SK-N-SH (cell line): ENCODE data around the gene DCTD. TPM values are rescaled to one million over a fixed set of nuclear protein-coding genes. Genes with fewer than 3 reads are reported as not detected.

Experiments used
- CTCF ChIA-PET: fragments of 300-600, 350-600 bp; formaldehyde crosslinking; extraction: SDS; loops from one replicate; lab custom pipeline; 2021; lab: Yijun Ruan, JAX
- POLR2A ChIA-PET: fragments of 350-600 bp; sonication (Branson Sonifier 250); formaldehyde crosslinking; extraction: SDS; loops from one replicate; lab custom pipeline; 2020; ENCODE audit warnings: antibody characterized with exemption, inconsistent platforms; lab: Yijun Ruan, JAX
- DNase-seq: peaks from one replicate; pipeline ENCODE4 v3.0.0; 2012
- H2AFZ ChIP-seq: fragments of 200-600 bp; sonication (generic); 2 replicates; pipeline ENCODE4 v1.8.1; 2016; ENCODE audit warnings: antibody characterized with exemption, mild to moderate bottlenecking, low read depth
- H3F3A ChIP-seq: fragments of 200-600 bp; sonication (generic); replicated peaks from 2 replicates; pipeline ENCODE3; 2016; ENCODE audit warnings: antibody characterized with exemption, mild to moderate bottlenecking; ENCODE audit not compliant: insufficient read depth
- H3K27ac ChIP-seq, 2 experiments: fragments of 200-500 bp in 1 of 2; fragments of 200-600 bp in 1 of 2; sonication (Bioruptor generic) in 1 of 2; sonication (generic), shearing (Covaris generic) in 1 of 2; 2 replicates each; pipeline versions ENCODE4 v1.5.1 to v1.6.1; 2014 to 2016; ENCODE audit warnings: low read depth in 2 of 2, inconsistent platforms in 1 of 2, low read length in 1 of 2, mild to moderate bottlenecking in 1 of 2, mixed read lengths in 1 of 2
- H3K27me3 ChIP-seq: fragments of 200-600 bp; sonication (generic), shearing (Covaris generic); 2 replicates; pipeline ENCODE4 v1.6.1; 2016; ENCODE audit warnings: mixed run types; ENCODE audit not compliant: insufficient read depth
- H3K36me3 ChIP-seq, 2 experiments: fragments of 200-500 bp in 1 of 2; fragments of 200-600 bp in 1 of 2; sonication (Bioruptor generic) in 1 of 2; sonication (generic) in 1 of 2; replicated peaks in 1 of 2; 2 replicates each; pipeline versions ENCODE3 to v1.5.1; 2014 to 2016; ENCODE audit warnings: low read length in 1 of 2, mild to moderate bottlenecking in 1 of 2; ENCODE audit not compliant: insufficient read depth in 2 of 2, control insufficient read depth in 1 of 2
- H3K4me1 ChIP-seq, 2 experiments: fragments of 200-500 bp in 1 of 2; fragments of 200-600 bp in 1 of 2; sonication (Bioruptor generic) in 1 of 2; sonication (generic), shearing (Covaris generic) in 1 of 2; 2 replicates each; pipeline versions ENCODE4 v1.5.1 to v1.6.1; 2014 to 2016; ENCODE audit warnings: low read depth in 1 of 2, low read length in 1 of 2, mixed run types in 1 of 2; ENCODE audit not compliant: insufficient read depth in 2 of 2, control insufficient read depth in 1 of 2
- H3K4me2 ChIP-seq: fragments of 200-600 bp; sonication (generic), shearing (Covaris generic); 2 replicates; pipeline ENCODE4 v1.6.1; 2017; ENCODE audit warnings: mixed run types
- H3K4me3 ChIP-seq, 2 experiments: fragments of 200-500 bp in 1 of 2; fragments of 200-600 bp in 1 of 2; sonication (Bioruptor generic) in 1 of 2; sonication (generic), shearing (Covaris generic) in 1 of 2; 2 replicates each; pipeline versions ENCODE4 v1.5.1 to v1.8.1; 2014 to 2016; ENCODE audit warnings: low read depth in 2 of 2, inconsistent platforms in 1 of 2, low read length in 1 of 2, mild to moderate bottlenecking in 1 of 2, mixed read lengths in 1 of 2, moderate library complexity in 1 of 2
- H3K79me2 ChIP-seq: fragments of 200-600 bp; sonication (generic); 2 replicates; pipeline ENCODE4 v1.8.1; 2017; ENCODE audit warnings: mild to moderate bottlenecking; ENCODE audit not compliant: insufficient read depth
- H3K9ac ChIP-seq: fragments of 200-600 bp; sonication (generic); 2 replicates; pipeline ENCODE4 v1.6.1; 2017; ENCODE audit warnings: mixed run types
- H3K9me2 ChIP-seq: fragments of 200-600 bp; sonication (generic); 2 replicates; pipeline ENCODE4 v1.6.1; 2017; ENCODE audit warnings: mixed run types
- H3K9me3 ChIP-seq: fragments of 200-600 bp; sonication (generic); 2 replicates; pipeline ENCODE4 v1.6.1; 2017; ENCODE audit warnings: mixed run types, mild to moderate bottlenecking, moderate library complexity
- H4K20me1 ChIP-seq: fragments of 200-600 bp; sonication (generic); 2 replicates; pipeline ENCODE4 v1.6.1; 2017; ENCODE audit warnings: mild to moderate bottlenecking, mixed run types; ENCODE audit not compliant: insufficient read depth
- CHD2 ChIP-seq: fragments of 150-350 bp; IDR thresholded peaks from 2 replicates; pipeline ENCODE4 v1.6.1; 2018; ENCODE audit warnings: low read length; ENCODE audit not compliant: partially characterized antibody
- ELF1 ChIP-seq: IDR thresholded peaks from 2 replicates; pipeline ENCODE4 v1.4.0; 2012
- EP300 ChIP-seq, 2 experiments: IDR thresholded peaks; 2 replicates each; pipeline versions ENCODE4 v1.4.0 to v1.6.1; 2012; ENCODE audit warnings: borderline replicate concordance in 1 of 2, low read depth in 1 of 2, low read length in 1 of 2
- EZH2phosphoT487 ChIP-seq: fragments of 200-600 bp; sonication (generic); IDR thresholded peaks from 2 replicates; pipeline ENCODE4 v1.6.1; 2017; ENCODE audit warnings: low read depth, mixed run types, mild to moderate bottlenecking, antibody characterized with exemption, moderate library complexity, borderline replicate concordance
- FOXJ3 ChIP-seq: sonication (generic); formaldehyde crosslinking; IDR thresholded peaks from 2 replicates; pipeline ENCODE4 v1.5.1; 2020; ENCODE audit warnings: mild to moderate bottlenecking, missing genetic modification reagents
- FOXM1 ChIP-seq: IDR thresholded peaks from 2 replicates; pipeline ENCODE4 v1.4.0; 2012; ENCODE audit warnings: low read depth, mild to moderate bottlenecking
- GABPA ChIP-seq: IDR thresholded peaks from 2 replicates; pipeline ENCODE4 v1.4.0; 2012; ENCODE audit warnings: low read depth, mild to moderate bottlenecking
- GATA2 ChIP-seq: sonication (generic); formaldehyde crosslinking; IDR thresholded peaks from 2 replicates; pipeline ENCODE4 v1.5.0; 2020; ENCODE audit warnings: mild to moderate bottlenecking, missing genetic modification reagents
- JUND ChIP-seq: IDR thresholded peaks from 2 replicates; pipeline ENCODE4 v1.4.0; 2012
- MXI1 ChIP-seq: IDR thresholded peaks from 2 replicates; pipeline ENCODE4 v1.6.1; 2012; ENCODE audit warnings: mild to moderate bottlenecking, low read depth, low read length, improper control_type of control experiment
- NFIC ChIP-seq: IDR thresholded peaks from 2 replicates; pipeline ENCODE4 v1.4.0; 2012; ENCODE audit warnings: borderline replicate concordance
- NRF1 ChIP-seq: IDR thresholded peaks from 2 replicates; pipeline ENCODE4 v1.6.1; 2012; ENCODE audit warnings: low read depth, mild to moderate bottlenecking, low read length
- POLR2AphosphoS5 ChIP-seq: IDR thresholded peaks from 2 replicates; pipeline ENCODE4 v1.6.1; 2012; ENCODE audit warnings: low read depth, low read length
- RAD21 ChIP-seq: IDR thresholded peaks from 2 replicates; pipeline ENCODE4 v1.6.1; 2012; ENCODE audit warnings: mild to moderate bottlenecking, low read length
- RCOR1 ChIP-seq: fragments of 150-350 bp; IDR thresholded peaks from 2 replicates; pipeline ENCODE4 v1.6.1; 2017; ENCODE audit warnings: antibody characterized with exemption, low read length
- RFX5 ChIP-seq: IDR thresholded peaks from 2 replicates; pipeline ENCODE4 v1.6.1; 2012; ENCODE audit warnings: mild to moderate bottlenecking, improper control_type of control experiment, low read length
- RXRA ChIP-seq: IDR thresholded peaks from 2 replicates; pipeline ENCODE4 v1.4.0; 2012; ENCODE audit warnings: low read depth, mild to moderate bottlenecking, borderline replicate concordance
- SMC3 ChIP-seq: IDR thresholded peaks from 2 replicates; pipeline ENCODE4 v1.6.1; 2012; ENCODE audit warnings: low read depth, low read length, improper control_type of control experiment
- TAF1 ChIP-seq: IDR thresholded peaks from 2 replicates; pipeline ENCODE4 v1.6.1; 2012; ENCODE audit warnings: low read depth, mild to moderate bottlenecking, low read length, moderate library complexity, borderline replicate concordance
- TCF12 ChIP-seq: IDR thresholded peaks from 2 replicates; pipeline ENCODE4 v1.4.0; 2012
- WGBS: methylation state at CpG from one replicate; pipeline ENCODE4 v1.1.6; 2017; ENCODE audit warnings: low lambda C conversion rate; 5-methylcytosine and 5-hydroxymethylcytosine counted together
- polyA plus RNA-seq, 3 experiments: library from polyadenylated mRNA; depleted of rRNA; stranded (reverse); fragments of >200 nt; gene quantifications; 2 replicates each; pipeline ENCODE4 v1.2.3, GENCODE V29; 2012
- TF ChIP-seq, protein P1 (sequence below): IDR thresholded peaks from 2 replicates; pipeline ENCODE4 v1.4.0; 2012; ENCODE audit warnings: low read depth
- TF ChIP-seq, protein P2 (sequence below): fragments of 150-350 bp; IDR thresholded peaks from 2 replicates; pipeline ENCODE4 v1.6.1; 2016; ENCODE audit warnings: mild to moderate bottlenecking, low read depth, low read length
- TF ChIP-seq, protein P3 (sequence below): IDR thresholded peaks from 2 replicates; pipeline ENCODE4; 2012
- TF ChIP-seq, protein P4 (sequence below): IDR thresholded peaks from 2 replicates; pipeline ENCODE4 v1.4.0; 2012; ENCODE audit warnings: low read depth, borderline replicate concordance
- TF ChIP-seq, protein P5 (sequence below): IDR thresholded peaks from 2 replicates; pipeline ENCODE4 v1.6.1; 2012; ENCODE audit warnings: mild to moderate bottlenecking, low read depth, low read length, moderate library complexity

DCTD gene
- 123 and 145 TPM in 2 replicates for polyA plus RNA-seq (2012; rRNA removed)
- 144 and 145 TPM in 2 replicates for polyA plus RNA-seq (2012; cell fraction: cytosol; rRNA removed)
- polyA plus RNA-seq (2012; cell fraction: nucleus; rRNA removed): 170 and 193 TPM in 2 replicates

DNA sequence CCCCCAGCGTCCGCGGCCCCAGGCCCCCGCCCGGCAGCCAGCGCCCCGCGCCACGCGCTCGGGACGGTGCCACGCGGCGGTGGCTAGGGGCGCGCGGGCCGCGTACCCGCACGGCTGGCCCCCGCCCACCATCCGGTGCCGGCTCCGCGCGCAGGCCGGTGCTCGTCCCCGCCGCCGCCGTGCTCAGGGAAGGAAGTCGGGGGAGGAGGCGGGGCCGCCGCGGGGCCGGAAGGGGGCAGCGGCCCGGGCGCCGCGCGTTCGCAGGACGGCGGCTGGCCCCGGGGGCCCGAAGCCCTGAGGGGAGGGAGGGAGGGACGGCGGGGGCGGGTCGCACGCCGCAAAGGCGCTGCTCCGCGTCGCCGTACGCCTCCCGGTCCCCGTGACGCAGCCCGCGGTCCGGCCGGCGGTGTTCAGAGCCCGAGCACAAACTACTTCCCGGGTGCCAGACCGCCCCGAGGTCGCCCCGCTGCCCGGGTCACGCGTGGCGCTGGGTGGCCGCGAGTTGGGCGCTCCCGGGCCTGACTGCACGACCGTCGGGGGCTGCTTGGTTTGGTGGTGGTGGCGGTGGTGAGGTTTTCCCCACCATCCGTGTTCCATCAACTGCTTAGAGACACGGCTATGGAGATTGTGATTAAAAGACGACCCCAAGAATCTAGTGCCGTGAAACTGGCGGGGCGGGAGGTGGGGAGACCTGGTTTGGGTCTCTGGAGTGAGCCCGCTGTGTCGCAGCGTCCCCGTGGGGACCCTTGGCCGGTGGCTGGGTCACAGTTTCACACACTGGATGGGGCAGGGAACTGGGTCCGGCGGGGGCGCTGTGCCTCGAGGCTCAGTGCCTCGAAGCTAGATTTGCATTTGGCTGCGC, at the start of gene DCTD:
Gene DCTD, minus strand, starts transcription at position 205 of the 862 bp plus-strand sequence. CDS start 1,818 bp downstream, outside the sequence.
- Histone ChIP-seq H3K4me3 (peak within 1 kb of the TSS; percentile 69 to 86), H4K20me1 (no peaks in the 10 kb centered on the region), H3K9ac (peak within 1 kb of the TSS; percentile 88), H3F3A (no peaks in the 10 kb centered on the region), H3K9me3 (no peaks in the 10 kb centered on the region), H3K4me2 (peak within 1 kb of the TSS; percentile 91), H2AFZ (peak within 1 kb of the TSS; percentile 90), H3K27me3 (no peaks in the 10 kb centered on the region), H3K36me3 (peaks cover 21 to 24% of the 10 kb centered on the region in 2 experiments), H3K79me2 (peaks cover 25% of the 10 kb centered on the region; the same call in 1 of the 2 replicates), H3K9me2 (no peaks in the 10 kb centered on the region), H3K27ac (peak within 1 kb of the TSS; percentile 80 to 85), H3K4me1 (peaks cover 5 to 12% of the 10 kb centered on the region in 2 experiments; a peak in 3 of 4 replicates)
- CTCF ChIA-PET: interaction anchor here (0.6 to 1.3 kb wide), 7 partner anchors 8 to 456 kb away, joined by 3 to 6 read pairs (median 4); no protein-coding TSS in a partner anchor
- WGBS: 1% methylated on average over 15 of the region's 106 CpGs
- peak; percentile 91 for DNase-seq
- POLR2A ChIA-PET: interaction anchor here (1.4 kb wide), 1 partner anchor 13 kb away, joined by 12 read pairs; no protein-coding TSS in a partner anchor
- no peak for TF ChIP-seq EZH2phosphoT487
- TF ChIP-seq, protein P1, sequence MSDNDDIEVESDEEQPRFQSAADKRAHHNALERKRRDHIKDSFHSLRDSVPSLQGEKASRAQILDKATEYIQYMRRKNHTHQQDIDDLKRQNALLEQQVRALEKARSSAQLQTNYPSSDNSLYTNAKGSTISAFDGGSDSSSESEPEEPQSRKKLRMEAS: peak; percentile 74
- no peak for TF ChIP-seq RXRA
- TF ChIP-seq, protein P2, sequence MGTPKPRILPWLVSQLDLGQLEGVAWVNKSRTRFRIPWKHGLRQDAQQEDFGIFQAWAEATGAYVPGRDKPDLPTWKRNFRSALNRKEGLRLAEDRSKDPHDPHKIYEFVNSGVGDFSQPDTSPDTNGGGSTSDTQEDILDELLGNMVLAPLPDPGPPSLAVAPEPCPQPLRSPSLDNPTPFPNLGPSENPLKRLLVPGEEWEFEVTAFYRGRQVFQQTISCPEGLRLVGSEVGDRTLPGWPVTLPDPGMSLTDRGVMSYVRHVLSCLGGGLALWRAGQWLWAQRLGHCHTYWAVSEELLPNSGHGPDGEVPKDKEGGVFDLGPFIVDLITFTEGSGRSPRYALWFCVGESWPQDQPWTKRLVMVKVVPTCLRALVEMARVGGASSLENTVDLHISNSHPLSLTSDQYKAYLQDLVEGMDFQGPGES: no peak
- no peak for TF ChIP-seq POLR2AphosphoS5
- no peak for TF ChIP-seq CHD2
- TF ChIP-seq TCF12: no peak
- TF ChIP-seq JUND: no peak
- TF ChIP-seq NRF1: no peak
- TF ChIP-seq, protein P3, sequence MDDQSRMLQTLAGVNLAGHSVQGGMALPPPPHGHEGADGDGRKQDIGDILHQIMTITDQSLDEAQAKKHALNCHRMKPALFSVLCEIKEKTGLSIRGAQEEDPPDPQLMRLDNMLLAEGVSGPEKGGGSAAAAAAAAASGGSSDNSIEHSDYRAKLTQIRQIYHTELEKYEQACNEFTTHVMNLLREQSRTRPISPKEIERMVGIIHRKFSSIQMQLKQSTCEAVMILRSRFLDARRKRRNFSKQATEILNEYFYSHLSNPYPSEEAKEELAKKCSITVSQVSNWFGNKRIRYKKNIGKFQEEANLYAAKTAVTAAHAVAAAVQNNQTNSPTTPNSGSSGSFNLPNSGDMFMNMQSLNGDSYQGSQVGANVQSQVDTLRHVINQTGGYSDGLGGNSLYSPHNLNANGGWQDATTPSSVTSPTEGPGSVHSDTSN: no peak
- TF ChIP-seq ELF1: no peak; the same call in 1 of the 2 replicates
- TF ChIP-seq GABPA: peak; percentile 49; the same call in 1 of the 2 replicates
- TF ChIP-seq FOXM1: no peak
- TF ChIP-seq MXI1: no peak; the same call in 1 of the 2 replicates
- TF ChIP-seq, protein P4, sequence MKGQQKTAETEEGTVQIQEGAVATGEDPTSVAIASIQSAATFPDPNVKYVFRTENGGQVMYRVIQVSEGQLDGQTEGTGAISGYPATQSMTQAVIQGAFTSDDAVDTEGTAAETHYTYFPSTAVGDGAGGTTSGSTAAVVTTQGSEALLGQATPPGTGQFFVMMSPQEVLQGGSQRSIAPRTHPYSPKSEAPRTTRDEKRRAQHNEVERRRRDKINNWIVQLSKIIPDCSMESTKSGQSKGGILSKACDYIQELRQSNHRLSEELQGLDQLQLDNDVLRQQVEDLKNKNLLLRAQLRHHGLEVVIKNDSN: no peak
- TF ChIP-seq, protein P5, sequence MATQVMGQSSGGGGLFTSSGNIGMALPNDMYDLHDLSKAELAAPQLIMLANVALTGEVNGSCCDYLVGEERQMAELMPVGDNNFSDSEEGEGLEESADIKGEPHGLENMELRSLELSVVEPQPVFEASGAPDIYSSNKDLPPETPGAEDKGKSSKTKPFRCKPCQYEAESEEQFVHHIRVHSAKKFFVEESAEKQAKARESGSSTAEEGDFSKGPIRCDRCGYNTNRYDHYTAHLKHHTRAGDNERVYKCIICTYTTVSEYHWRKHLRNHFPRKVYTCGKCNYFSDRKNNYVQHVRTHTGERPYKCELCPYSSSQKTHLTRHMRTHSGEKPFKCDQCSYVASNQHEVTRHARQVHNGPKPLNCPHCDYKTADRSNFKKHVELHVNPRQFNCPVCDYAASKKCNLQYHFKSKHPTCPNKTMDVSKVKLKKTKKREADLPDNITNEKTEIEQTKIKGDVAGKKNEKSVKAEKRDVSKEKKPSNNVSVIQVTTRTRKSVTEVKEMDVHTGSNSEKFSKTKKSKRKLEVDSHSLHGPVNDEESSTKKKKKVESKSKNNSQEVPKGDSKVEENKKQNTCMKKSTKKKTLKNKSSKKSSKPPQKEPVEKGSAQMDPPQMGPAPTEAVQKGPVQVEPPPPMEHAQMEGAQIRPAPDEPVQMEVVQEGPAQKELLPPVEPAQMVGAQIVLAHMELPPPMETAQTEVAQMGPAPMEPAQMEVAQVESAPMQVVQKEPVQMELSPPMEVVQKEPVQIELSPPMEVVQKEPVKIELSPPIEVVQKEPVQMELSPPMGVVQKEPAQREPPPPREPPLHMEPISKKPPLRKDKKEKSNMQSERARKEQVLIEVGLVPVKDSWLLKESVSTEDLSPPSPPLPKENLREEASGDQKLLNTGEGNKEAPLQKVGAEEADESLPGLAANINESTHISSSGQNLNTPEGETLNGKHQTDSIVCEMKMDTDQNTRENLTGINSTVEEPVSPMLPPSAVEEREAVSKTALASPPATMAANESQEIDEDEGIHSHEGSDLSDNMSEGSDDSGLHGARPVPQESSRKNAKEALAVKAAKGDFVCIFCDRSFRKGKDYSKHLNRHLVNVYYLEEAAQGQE: no peak
- TF ChIP-seq EP300 (IDR thresholded peaks at IDR 0.05; ENCODE audit: borderline replicate concordance in 1 of 2, low read depth in 1 of 2, low read length in 1 of 2): no peak
- peak; percentile 38; the same call in 1 of the 2 replicates for TF ChIP-seq FOXJ3 (CRISPR knock-in tag)
- no peak for TF ChIP-seq RFX5
- TF ChIP-seq RAD21: no peak
- TF ChIP-seq RCOR1: no peak
- no peak for TF ChIP-seq GATA2 (CRISPR knock-in tag)
- no peak for TF ChIP-seq TAF1
- no peak for TF ChIP-seq SMC3
- no peak for TF ChIP-seq NFIC
